ENCODE results near the gene CGRRF1.

The CGRRF1 gene

GRCh38 chr14:54488646-54489317, 20.9 kb upstream of the CGRRF1 start, which contains the start of gene GMFB:
Gene GMFB, minus strand, starts transcription at chr14:54488980. Its CDS starts 53 bp downstream, at chr14:54488927.
- H3K4me3 ChIP-seq (ENCODE audit: low read depth, low read length) = peak within 1 kb of the TSS; percentile 93
- peak; percentile 75 for DNase-seq (ENCODE audit: low read depth)

GRCh38 chr14:54489318-54489683, 20.4 kb upstream of the CGRRF1 start:
- no peak for DNase-seq (ENCODE audit: low read depth)
- H3K4me3 ChIP-seq (ENCODE audit: low read depth, low read length) = peak overlapping the region; percentile 93

- DNase-seq (ENCODE audit: low read depth) = no peak
- H3K4me3 ChIP-seq (ENCODE audit: low read depth, low read length) = no peak overlapping the region
Measured at GRCh38 chr14:54489731-54490444, 19.8 kb upstream of the CGRRF1 start.

GRCh38 chr14:54490445-54491175, 19.1 kb upstream of the CGRRF1 start:
- no peak for DNase-seq (ENCODE audit: low read depth)

GRCh38 chr14:54493293-54493692, 16.4 kb upstream of the CGRRF1 start:
- DNase-seq (ENCODE audit: low read depth) = no peak
- no peak overlapping the region for H3K4me3 ChIP-seq (ENCODE audit: low read depth, low read length)

More at GRCh38 chr14:54490445-54491175, 19.1 kb upstream of the CGRRF1 start:
- H3K4me3 ChIP-seq (ENCODE audit: low read depth, low read length) = no peak overlapping the region

- no peak overlapping the region for H3K4me3 ChIP-seq (ENCODE audit: low read depth, low read length)
- no peak for DNase-seq (ENCODE audit: low read depth)
Measured at GRCh38 chr14:54497224-54497623, 12.5 kb upstream of the CGRRF1 start.

- DNase-seq (ENCODE audit: low read depth) = no peak
- H3K4me3 ChIP-seq (ENCODE audit: low read depth, low read length) = no peak overlapping the region
Measured at GRCh38 chr14:54498095-54498531, 11.6 kb upstream of the CGRRF1 start.

GRCh38 chr14:54498579-54498978, 11.1 kb upstream of the CGRRF1 start:
- no peak overlapping the region for H3K4me3 ChIP-seq (ENCODE audit: low read depth, low read length)
- DNase-seq (ENCODE audit: low read depth) = no peak

- H3K4me3 ChIP-seq (ENCODE audit: low read depth, low read length) = no peak overlapping the region
- DNase-seq (ENCODE audit: low read depth) = no peak
Measured at GRCh38 chr14:54500744-54501143, 9.0 kb upstream of the CGRRF1 start.

GRCh38 chr14:54501480-54501879, 8.2 kb upstream of the CGRRF1 start:
- H3K4me3 ChIP-seq (ENCODE audit: low read depth, low read length) = no peak overlapping the region
- no peak for DNase-seq (ENCODE audit: low read depth)

- no peak overlapping the region for H3K4me3 ChIP-seq (ENCODE audit: low read depth, low read length)
- DNase-seq (ENCODE audit: low read depth) = no peak
Measured at GRCh38 chr14:54502602-54503001, 7.1 kb upstream of the CGRRF1 start.

GRCh38 chr14:54503486-54503885, 6.2 kb upstream of the CGRRF1 start:
- no peak overlapping the region for H3K4me3 ChIP-seq (ENCODE audit: low read depth, low read length)
- no peak for DNase-seq (ENCODE audit: low read depth)

- DNase-seq (ENCODE audit: low read depth) = no peak
- H3K4me3 ChIP-seq (ENCODE audit: low read depth, low read length) = no peak overlapping the region
Measured at GRCh38 chr14:54512393-54512792, 2.7 kb downstream of the CGRRF1 start.

- no peak overlapping the region for H3K4me3 ChIP-seq (ENCODE audit: low read depth, low read length)
- DNase-seq (ENCODE audit: low read depth) = no peak
Measured at GRCh38 chr14:54515670-54516069, 6.0 kb downstream of the CGRRF1 start.

GRCh38 chr14:54516709-54517108, 7.0 kb downstream of the CGRRF1 start:
- no peak overlapping the region for H3K4me3 ChIP-seq (ENCODE audit: low read depth, low read length)
- no peak for DNase-seq (ENCODE audit: low read depth)

GRCh38 chr14:54524410-54524809, 14.7 kb downstream of the CGRRF1 start:
- no peak overlapping the region for H3K4me3 ChIP-seq (ENCODE audit: low read depth, low read length)
- no peak for DNase-seq (ENCODE audit: low read depth)

GRCh38 chr14:54528973-54529372, 19.3 kb downstream of the CGRRF1 start:
- H3K4me3 ChIP-seq (ENCODE audit: low read depth, low read length) = no peak overlapping the region
- DNase-seq (ENCODE audit: low read depth) = no peak

GRCh38 chr14:54529811-54530210, 20.1 kb downstream of the CGRRF1 start:
- DNase-seq (ENCODE audit: low read depth) = peak; percentile 21
- no peak overlapping the region for H3K4me3 ChIP-seq (ENCODE audit: low read depth, low read length)

- DNase-seq (ENCODE audit: low read depth) = no peak
- H3K4me3 ChIP-seq (ENCODE audit: low read depth, low read length) = no peak overlapping the region
Measured at GRCh38 chr14:54532111-54533012, 22.7 kb downstream of the CGRRF1 start.

All from skeletal muscle cell (primary cell).